GM23338 (cell line): Measurements from ENCODE around the gene RPS6KA4.

Source experiments
- CREB1 ChIP-seq: fragments of 250-450 bp; sonication (Bioruptor Pico); IDR thresholded peaks from 2 replicates; pipeline ENCODE4 v1.5.0; 2020; ENCODE audit warnings: low read depth, mild to moderate bottlenecking, moderate library complexity
- CTCF ChIP-seq, 2 experiments: fragments of 200-600 bp in 1 of 2; sonication (generic) in 1 of 2; conservative IDR thresholded peaks; 2 replicates each; pipeline versions ENCODE4 v1.5.1 to v1.6.1; 2016 to 2017; ENCODE audit warnings: antibody characterized with exemption in 2 of 2, low read depth in 2 of 2, mild to moderate bottlenecking in 2 of 2, moderate library complexity in 1 of 2
- EZH2 ChIP-seq: fragments of 200-600 bp; sonication (generic); IDR thresholded peaks from one replicate; pipeline ENCODE4 v1.8.0; 2017; ENCODE audit warnings: antibody characterized with exemption, mild to moderate bottlenecking, low read depth; ENCODE audit not compliant: unreplicated experiment
- EZH2phosphoT487 ChIP-seq: fragments of 200-600 bp; sonication (generic); IDR thresholded peaks from one replicate; pipeline ENCODE4 v1.8.1; 2018; ENCODE audit warnings: antibody characterized with exemption; ENCODE audit not compliant: unreplicated experiment
- JUNB ChIP-seq: IDR thresholded peaks from one replicate; pipeline ENCODE4 v1.6.1; 2016; ENCODE audit warnings: antibody characterized with exemption; ENCODE audit not compliant: unreplicated experiment
- NANOG ChIP-seq: IDR thresholded peaks from 2 replicates; pipeline ENCODE4 v1.6.1; 2016; ENCODE audit warnings: antibody characterized with exemption, borderline replicate concordance
- POLR2AphosphoS5 ChIP-seq: IDR thresholded peaks from 2 replicates; pipeline ENCODE4 v1.6.1; 2016; ENCODE audit warnings: antibody characterized with exemption, low read depth
- REST ChIP-seq: IDR thresholded peaks from one replicate; pipeline ENCODE4 v1.6.1; 2018; ENCODE audit warnings: antibody characterized with exemption; ENCODE audit not compliant: unreplicated experiment
- STAT1 ChIP-seq: IDR thresholded peaks from one replicate; pipeline ENCODE4 v1.6.1; 2016; ENCODE audit warnings: antibody characterized with exemption; ENCODE audit not compliant: unreplicated experiment
- ZNF114 ChIP-seq: fragments of 250-450 bp; sonication (Bioruptor Pico); IDR thresholded peaks from 2 replicates; pipeline ENCODE4 v1.5.0; 2020; ENCODE audit warnings: mild to moderate bottlenecking, moderate library complexity
- ZNF462 ChIP-seq: fragments of 250-450 bp; sonication (Bioruptor Pico); IDR thresholded peaks from 2 replicates; pipeline ENCODE4 v1.5.0; 2020; ENCODE audit warnings: mild to moderate bottlenecking, moderate library complexity

GRCh38 chr11:64323373-64323772 is 35.6 kb upstream of the RPS6KA4 start:
- no peak for TF ChIP-seq CTCF (conservative IDR thresholded peaks at IDR 0.05; ENCODE audit: low read depth in 2 of 2)
- TF ChIP-seq POLR2AphosphoS5, result no peak
- TF ChIP-seq EZH2phosphoT487, result no peak
- TF ChIP-seq ZNF462 (CRISPR knock-in tag), result no peak
- no peak for TF ChIP-seq EZH2
- TF ChIP-seq CREB1, result no peak
- TF ChIP-seq STAT1, result no peak
- TF ChIP-seq ZNF114, result no peak
- TF ChIP-seq JUNB, result no peak
- no peak for TF ChIP-seq REST
- TF ChIP-seq NANOG, result no peak
